ENCODE data around the gene APEH.

APEH gene

GRCh38 chr3:49727924-49728361 is 53.8 kb downstream of the APEH start:
- Histone ChIP-seq H3K27ac (ENCODE audit: low read depth, low read length) (no peak overlapping the region), H3K27me3 (ENCODE audit: insufficient read depth, low read length) (no peaks in the 10 kb centered on the region), H3K79me2 (ENCODE audit: control insufficient read depth, insufficient read depth, low read length, unreplicated experiment) (peaks cover 5% of the 10 kb centered on the region), H2AFZ (ENCODE audit: low read length, unreplicated experiment) (no peak overlapping the region), H3K36me3 (ENCODE audit: insufficient read depth, low read length) (peaks cover 6% of the 10 kb centered on the region; the same call in 1 of the 2 replicates), H3K4me1 (ENCODE audit: control insufficient read depth, insufficient read depth, low read length, unreplicated experiment) (peaks cover 9% of the 10 kb centered on the region), H3K4me3 (ENCODE audit: low read depth, low read length) (no peak overlapping the region)

GRCh38 chr3:49729966-49730609 is 55.9 kb downstream of the APEH start:
- no peaks in the 10 kb centered on the region for H3K27me3 ChIP-seq (ENCODE audit: insufficient read depth, low read length)
- H2AFZ ChIP-seq (ENCODE audit: low read length, unreplicated experiment) = no peak overlapping the region
- no peaks in the 10 kb centered on the region for H3K4me1 ChIP-seq (ENCODE audit: control insufficient read depth, insufficient read depth, low read length, unreplicated experiment)
- H3K36me3 ChIP-seq (ENCODE audit: insufficient read depth, low read length) = peaks cover 6% of the 10 kb centered on the region; the same call in 1 of the 2 replicates
- no peak overlapping the region for H3K4me3 ChIP-seq (ENCODE audit: low read depth, low read length)
- no peak overlapping the region for H3K27ac ChIP-seq (ENCODE audit: low read depth, low read length)
- peaks cover 2% of the 10 kb centered on the region for H3K79me2 ChIP-seq (ENCODE audit: control insufficient read depth, insufficient read depth, low read length, unreplicated experiment)

- no peak overlapping the region for H3K27ac ChIP-seq (ENCODE audit: low read depth, low read length)
- no peaks in the 10 kb centered on the region for H3K4me1 ChIP-seq (ENCODE audit: control insufficient read depth, insufficient read depth, low read length, unreplicated experiment)
- H3K79me2 ChIP-seq (ENCODE audit: control insufficient read depth, insufficient read depth, low read length, unreplicated experiment) = peaks cover 2% of the 10 kb centered on the region
- no peaks in the 10 kb centered on the region for H3K27me3 ChIP-seq (ENCODE audit: insufficient read depth, low read length)
- H3K36me3 ChIP-seq (ENCODE audit: insufficient read depth, low read length) = peaks cover 11% of the 10 kb centered on the region
- no peak overlapping the region for H2AFZ ChIP-seq (ENCODE audit: low read length, unreplicated experiment)
- no peak overlapping the region for H3K4me3 ChIP-seq (ENCODE audit: low read depth, low read length)
These were observed 58.4 kb downstream of the APEH start for GRCh38 chr3:49732597-49732996.

GRCh38 chr3:49733551-49733950 is 59.4 kb downstream of the APEH start:
- Histone ChIP-seq H2AFZ (ENCODE audit: low read length, unreplicated experiment) (no peak overlapping the region), H3K4me1 (ENCODE audit: control insufficient read depth, insufficient read depth, low read length, unreplicated experiment) (no peaks in the 10 kb centered on the region), H3K4me3 (ENCODE audit: low read depth, low read length) (no peak overlapping the region), H3K27me3 (ENCODE audit: insufficient read depth, low read length) (no peaks in the 10 kb centered on the region), H3K36me3 (ENCODE audit: insufficient read depth, low read length) (peaks cover 21% of the 10 kb centered on the region), H3K27ac (ENCODE audit: low read depth, low read length) (no peak overlapping the region), H3K79me2 (ENCODE audit: control insufficient read depth, insufficient read depth, low read length, unreplicated experiment) (peaks cover 2% of the 10 kb centered on the region)

Data from ACC112 (cell line).